Ascending aorta (tissue), 2 donors: ENCODE results near the gene TNRC6B. TPM values are rescaled to one million over a fixed set of nuclear protein-coding genes. Genes with fewer than 3 reads are reported as not detected.

Source experiments
- DNase-seq, 2 donors: peaks; one replicate each; pipeline ENCODE4 v3.0.0-alpha.2; 2019; ENCODE audit warnings: low spot score in 2 of 2
- H3K27ac ChIP-seq, 2 donors: fragments of 200-600 bp; sonication (generic); one replicate each; pipeline ENCODE4 v1.5.1; 2016 to 2017; ENCODE audit warnings: mild to moderate bottlenecking in 1 of 2
- H3K27me3 ChIP-seq: fragments of 200-600 bp; sonication (generic); one replicate; pipeline ENCODE4 v1.5.1; 2017
- H3K36me3 ChIP-seq, 2 donors: fragments of 200-600 bp; sonication (generic); one replicate each; pipeline ENCODE4 v1.5.1; 2016
- H3K4me1 ChIP-seq, 2 donors: fragments of 200-600 bp; sonication (generic); one replicate each; pipeline ENCODE4 v1.5.1; 2016 to 2017; ENCODE audit warnings: mild to moderate bottlenecking in 1 of 2
- H3K4me3 ChIP-seq, 2 donors: fragments of 200-600 bp; sonication (generic); one replicate each; pipeline ENCODE4 v1.5.1; 2016 to 2017; ENCODE audit warnings: mild to moderate bottlenecking in 1 of 2
- H3K9me3 ChIP-seq, 2 donors: fragments of 200-600 bp; sonication (generic); one replicate each; pipeline ENCODE4 v1.5.1; 2016
- CTCF ChIP-seq, 3 experiments: fragments of 200-600 bp in 2 of 3; fragments of 450-650 bp in 1 of 3; sonication (generic) in 2 of 3; IDR thresholded peaks; one replicate each; pipeline ENCODE4 v1.5.1; 2016 to 2019; ENCODE audit warnings: antibody characterized with exemption in 3 of 3, mild to moderate bottlenecking in 1 of 3, moderate library complexity in 1 of 3
- intact Hi-C: fragments of 100-400 bp; cut with DNase I; formaldehyde crosslinking; loops from one replicate; pipeline ENCODE4 v1.15.1; 2023
- total RNA-seq: library from RNA; depleted of rRNA; stranded (reverse); fragments of >200 nt; gene quantifications from one replicate; pipeline ENCODE4 v1.1.0, GENCODE V29; 2016

TNRC6B gene
- total RNA-seq, 1 donor from 2014 or later, result 22.4 TPM

GRCh38 chr22:40314041-40314440 lies 136.3 kb downstream of the TNRC6B start:
- no peak for TF ChIP-seq CTCF (IDR thresholded peaks at IDR 0.05)
- H3K27ac ChIP-seq, result no peak overlapping the region
- peaks cover 73% of the 10 kb centered on the region in 2 donors for H3K36me3 ChIP-seq
- intact Hi-C loops, result no loop called here
- peaks cover 0 to 10% of the 10 kb centered on the region in 2 donors for H3K4me1 ChIP-seq
- DNase-seq, result no peak
- no peaks in the 10 kb centered on the region for H3K27me3 ChIP-seq
- H3K4me3 ChIP-seq, result no peak overlapping the region
- no peaks in the 10 kb centered on the region for H3K9me3 ChIP-seq

GRCh38 chr22:40320687-40321086 lies 143.0 kb downstream of the TNRC6B start:
- H3K27me3 ChIP-seq, result no peaks in the 10 kb centered on the region
- intact Hi-C loops, result no loop called here
- H3K36me3 ChIP-seq, result peaks cover 75 to 82% of the 10 kb centered on the region in 2 donors
- H3K9me3 ChIP-seq, result no peaks in the 10 kb centered on the region
- H3K4me1 ChIP-seq, result no peaks in the 10 kb centered on the region
- no peak for TF ChIP-seq CTCF (IDR thresholded peaks at IDR 0.05)
- no peak overlapping the region for H3K4me3 ChIP-seq
- DNase-seq, result no peak
- H3K27ac ChIP-seq, result no peak overlapping the region

GRCh38 chr22:40322021-40322420 lies 144.3 kb downstream of the TNRC6B start:
- peaks cover 63 to 69% of the 10 kb centered on the region in 2 donors for H3K36me3 ChIP-seq
- no peaks in the 10 kb centered on the region for H3K27me3 ChIP-seq
- no peak for DNase-seq
- no peak for TF ChIP-seq CTCF (IDR thresholded peaks at IDR 0.05)
- no peaks in the 10 kb centered on the region for H3K4me1 ChIP-seq
- no peaks in the 10 kb centered on the region for H3K9me3 ChIP-seq
- intact Hi-C loops, result no loop called here
- H3K4me3 ChIP-seq, result no peak overlapping the region
- H3K27ac ChIP-seq, result no peak overlapping the region

GRCh38 chr22:40322818-40323447 lies 145.2 kb downstream of the TNRC6B start:
- intact Hi-C loops, result no loop called here
- Histone ChIP-seq H3K9me3 (no peaks in the 10 kb centered on the region), H3K4me3 (no peak overlapping the region), H3K27ac (no peak overlapping the region), H3K27me3 (no peaks in the 10 kb centered on the region), H3K4me1 (no peaks in the 10 kb centered on the region), H3K36me3 (peaks cover 54 to 60% of the 10 kb centered on the region in 2 donors)
- no peak for TF ChIP-seq CTCF (IDR thresholded peaks at IDR 0.05)
- DNase-seq, result no peak

GRCh38 chr22:40323681-40324171 lies 146.0 kb downstream of the TNRC6B start:
- Histone ChIP-seq H3K9me3 (no peaks in the 10 kb centered on the region), H3K4me1 (no peaks in the 10 kb centered on the region), H3K27me3 (no peaks in the 10 kb centered on the region), H3K4me3 (no peak overlapping the region), H3K36me3 (peaks cover 50 to 58% of the 10 kb centered on the region in 2 donors), H3K27ac (no peak overlapping the region)
- DNase-seq, result no peak
- intact Hi-C loops, result no loop called here
- TF ChIP-seq CTCF (IDR thresholded peaks at IDR 0.05), result no peak
